DOHH2 (cell line): ENCODE measurements around the gene ATP6V0B.

Source experiments
- EZH2phosphoT487 ChIP-seq: fragments of 200-600 bp; sonication (generic); IDR thresholded peaks from 2 replicates; pipeline ENCODE4 v1.6.1; 2017; ENCODE audit warnings: borderline replicate concordance, mild to moderate bottlenecking, antibody characterized with exemption, low read length, moderate library complexity, mixed read lengths
- TF ChIP-seq, protein P1 (sequence below): fragments of 200-600 bp; sonication (generic); IDR thresholded peaks from one replicate; pipeline ENCODE4 v1.5.1; 2014; ENCODE audit warnings: antibody characterized with exemption, mild to moderate bottlenecking, low read depth, low read length; ENCODE audit not compliant: poor library complexity, severe bottlenecking

- TF ChIP-seq, protein P1, sequence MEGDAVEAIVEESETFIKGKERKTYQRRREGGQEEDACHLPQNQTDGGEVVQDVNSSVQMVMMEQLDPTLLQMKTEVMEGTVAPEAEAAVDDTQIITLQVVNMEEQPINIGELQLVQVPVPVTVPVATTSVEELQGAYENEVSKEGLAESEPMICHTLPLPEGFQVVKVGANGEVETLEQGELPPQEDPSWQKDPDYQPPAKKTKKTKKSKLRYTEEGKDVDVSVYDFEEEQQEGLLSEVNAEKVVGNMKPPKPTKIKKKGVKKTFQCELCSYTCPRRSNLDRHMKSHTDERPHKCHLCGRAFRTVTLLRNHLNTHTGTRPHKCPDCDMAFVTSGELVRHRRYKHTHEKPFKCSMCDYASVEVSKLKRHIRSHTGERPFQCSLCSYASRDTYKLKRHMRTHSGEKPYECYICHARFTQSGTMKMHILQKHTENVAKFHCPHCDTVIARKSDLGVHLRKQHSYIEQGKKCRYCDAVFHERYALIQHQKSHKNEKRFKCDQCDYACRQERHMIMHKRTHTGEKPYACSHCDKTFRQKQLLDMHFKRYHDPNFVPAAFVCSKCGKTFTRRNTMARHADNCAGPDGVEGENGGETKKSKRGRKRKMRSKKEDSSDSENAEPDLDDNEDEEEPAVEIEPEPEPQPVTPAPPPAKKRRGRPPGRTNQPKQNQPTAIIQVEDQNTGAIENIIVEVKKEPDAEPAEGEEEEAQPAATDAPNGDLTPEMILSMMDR, result peak; percentile 74
- TF ChIP-seq EZH2phosphoT487, result no peak
Measured at GRCh38 chr1:43934101-43934985, 40.4 kb upstream of the ATP6V0B start.
